ENCODE results near the gene NANOS3. TPM values are rescaled to one million over a fixed set of nuclear protein-coding genes. Genes with fewer than 3 reads are reported as not detected.

NANOS3 gene
- total and polyA plus RNA-seq, 2 of the 13 experiments (the other 11 are each of a cell fraction or from before 2014, with no cell fraction given) = 0.21 TPM; not detected in 1

DNA sequence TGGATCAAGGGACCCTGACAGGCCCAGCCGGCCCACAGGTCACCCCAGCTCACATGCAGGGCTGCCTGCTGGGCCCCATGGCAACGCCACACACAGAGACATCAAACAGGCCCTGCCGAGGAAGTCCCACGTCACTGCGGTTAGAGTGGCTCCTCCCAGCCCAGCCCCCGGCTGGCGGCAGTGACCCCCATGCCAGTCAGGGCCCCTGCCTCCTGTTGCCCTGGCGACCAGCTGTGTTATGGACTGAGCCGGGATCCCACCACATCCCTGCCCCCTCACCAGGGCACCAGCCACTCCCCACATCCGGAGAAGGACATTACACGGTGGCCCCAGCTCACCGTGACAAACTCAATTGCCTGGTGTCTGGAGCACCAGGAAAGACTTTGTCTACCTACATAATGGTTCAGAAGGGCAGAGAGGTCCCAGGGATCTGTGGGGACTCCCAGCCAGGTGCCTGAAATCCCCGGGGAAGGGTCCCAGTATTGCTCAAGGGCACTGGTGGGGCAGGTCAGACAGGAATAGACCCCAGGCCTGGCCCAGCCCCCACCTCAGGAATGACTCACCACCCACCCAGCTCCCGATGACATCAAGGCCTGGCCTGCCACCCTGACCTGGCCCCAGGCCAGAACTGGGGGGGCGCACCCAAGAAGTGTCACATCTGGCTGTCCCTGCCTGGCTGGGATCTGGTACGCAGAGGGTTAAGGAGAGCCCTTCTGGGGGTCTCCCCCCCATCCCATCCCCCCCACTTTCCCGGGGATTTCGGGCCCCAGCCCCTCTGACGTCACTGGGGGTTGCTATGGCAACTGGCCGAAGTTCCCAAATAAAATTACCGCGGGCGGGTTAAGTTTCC is 30.2 kb upstream of the NANOS3 start (continued):
- TF ChIP-seq TRIM24 (CRISPR knock-in tag; IDR thresholded peaks at IDR 0.05) (no peak), JARID2 (CRISPR knock-in tag; IDR thresholded peaks at IDR 0.05; ENCODE audit: insufficient replicate concordance) (peak; percentile 27), ZNF577 (CRISPR knock-in tag; IDR thresholded peaks at IDR 0.05; ENCODE audit: borderline replicate concordance, low read depth) (no peak), RFX5 (IDR thresholded peaks at IDR 0.05; ENCODE audit: low read depth, low read length) (peak; percentile 92), ZNF446 (CRISPR knock-in tag; IDR thresholded peaks at IDR 0.05) (no peak), ZFY (CRISPR knock-in tag; IDR thresholded peaks at IDR 0.05) (peak; percentile 37), U2AF2 (IDR thresholded peaks at IDR 0.05; ENCODE audit: low read depth, low read length) (peak; percentile 89; the same call in 1 of the 2 replicates), ASH2L (IDR thresholded peaks at IDR 0.05; ENCODE audit: insufficient read length, low read depth, low read length) (no peak), ZNF558 (CRISPR knock-in tag; IDR thresholded peaks at IDR 0.05; ENCODE audit: borderline replicate concordance) (0 out of 2 replicates have a peak, but pooled peaks have one; percentile 13), ZNF792 (CRISPR knock-in tag; IDR thresholded peaks at IDR 0.05) (peak; percentile 10), MTA1 (CRISPR knock-in tag; IDR thresholded peaks at IDR 0.05; ENCODE audit: borderline replicate concordance) (peak; percentile 70; the same call in 1 of the 2 replicates), TAF1 (CRISPR knock-in tag; IDR thresholded peaks at IDR 0.05) (peak; percentile 28; the same call in 1 of the 2 replicates), ETV6 (CRISPR knock-in tag; conservative IDR thresholded peaks at IDR 0.05) (0 out of 2 replicates have a peak, but pooled peaks have one; percentile 7), PCBP2 (optimal IDR thresholded peaks at IDR 0.05; ENCODE audit: low read depth, low read length, poor library complexity, severe bottlenecking) (no peak), NR2F2 (IDR thresholded peaks at IDR 0.05; ENCODE audit: borderline replicate concordance, low read depth) (0 out of 2 replicates have a peak, but pooled peaks have one; percentile 4), ZFP1 (CRISPR knock-in tag; IDR thresholded peaks at IDR 0.05) (0 out of 2 replicates have a peak, but pooled peaks have one; percentile 22), AKAP8 (CRISPR knock-in tag; IDR thresholded peaks at IDR 0.05) (no peak), HOXD1 (CRISPR knock-in tag; IDR thresholded peaks at IDR 0.05) (0 out of 2 replicates have a peak, but pooled peaks have one; percentile 14), MEIS2 (CRISPR knock-in tag; IDR thresholded peaks at IDR 0.05) (no peak)
- TF ChIP-seq, protein P1, sequence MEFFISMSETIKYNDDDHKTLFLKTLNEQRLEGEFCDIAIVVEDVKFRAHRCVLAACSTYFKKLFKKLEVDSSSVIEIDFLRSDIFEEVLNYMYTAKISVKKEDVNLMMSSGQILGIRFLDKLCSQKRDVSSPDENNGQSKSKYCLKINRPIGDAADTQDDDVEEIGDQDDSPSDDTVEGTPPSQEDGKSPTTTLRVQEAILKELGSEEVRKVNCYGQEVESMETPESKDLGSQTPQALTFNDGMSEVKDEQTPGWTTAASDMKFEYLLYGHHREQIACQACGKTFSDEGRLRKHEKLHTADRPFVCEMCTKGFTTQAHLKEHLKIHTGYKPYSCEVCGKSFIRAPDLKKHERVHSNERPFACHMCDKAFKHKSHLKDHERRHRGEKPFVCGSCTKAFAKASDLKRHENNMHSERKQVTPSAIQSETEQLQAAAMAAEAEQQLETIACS (CRISPR knock-in tag; IDR thresholded peaks at IDR 0.05) = no peak
- TF ChIP-seq, protein P2, sequence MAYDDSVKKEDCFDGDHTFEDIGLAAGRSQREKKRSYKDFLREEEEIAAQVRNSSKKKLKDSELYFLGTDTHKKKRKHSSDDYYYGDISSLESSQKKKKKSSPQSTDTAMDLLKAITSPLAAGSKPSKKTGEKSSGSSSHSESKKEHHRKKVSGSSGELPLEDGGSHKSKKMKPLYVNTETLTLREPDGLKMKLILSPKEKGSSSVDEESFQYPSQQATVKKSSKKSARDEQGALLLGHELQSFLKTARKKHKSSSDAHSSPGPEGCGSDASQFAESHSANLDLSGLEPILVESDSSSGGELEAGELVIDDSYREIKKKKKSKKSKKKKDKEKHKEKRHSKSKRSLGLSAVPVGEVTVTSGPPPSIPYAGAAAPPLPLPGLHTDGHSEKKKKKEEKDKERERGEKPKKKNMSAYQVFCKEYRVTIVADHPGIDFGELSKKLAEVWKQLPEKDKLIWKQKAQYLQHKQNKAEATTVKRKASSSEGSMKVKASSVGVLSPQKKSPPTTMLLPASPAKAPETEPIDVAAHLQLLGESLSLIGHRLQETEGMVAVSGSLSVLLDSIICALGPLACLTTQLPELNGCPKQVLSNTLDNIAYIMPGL (CRISPR knock-in tag; IDR thresholded peaks at IDR 0.05; ENCODE audit: borderline replicate concordance in 1 of 2, low read depth in 1 of 2) = peak in 1 of 2 experiments; percentile 41; a peak in 3 of 4 replicates
- TF ChIP-seq, protein P3, sequence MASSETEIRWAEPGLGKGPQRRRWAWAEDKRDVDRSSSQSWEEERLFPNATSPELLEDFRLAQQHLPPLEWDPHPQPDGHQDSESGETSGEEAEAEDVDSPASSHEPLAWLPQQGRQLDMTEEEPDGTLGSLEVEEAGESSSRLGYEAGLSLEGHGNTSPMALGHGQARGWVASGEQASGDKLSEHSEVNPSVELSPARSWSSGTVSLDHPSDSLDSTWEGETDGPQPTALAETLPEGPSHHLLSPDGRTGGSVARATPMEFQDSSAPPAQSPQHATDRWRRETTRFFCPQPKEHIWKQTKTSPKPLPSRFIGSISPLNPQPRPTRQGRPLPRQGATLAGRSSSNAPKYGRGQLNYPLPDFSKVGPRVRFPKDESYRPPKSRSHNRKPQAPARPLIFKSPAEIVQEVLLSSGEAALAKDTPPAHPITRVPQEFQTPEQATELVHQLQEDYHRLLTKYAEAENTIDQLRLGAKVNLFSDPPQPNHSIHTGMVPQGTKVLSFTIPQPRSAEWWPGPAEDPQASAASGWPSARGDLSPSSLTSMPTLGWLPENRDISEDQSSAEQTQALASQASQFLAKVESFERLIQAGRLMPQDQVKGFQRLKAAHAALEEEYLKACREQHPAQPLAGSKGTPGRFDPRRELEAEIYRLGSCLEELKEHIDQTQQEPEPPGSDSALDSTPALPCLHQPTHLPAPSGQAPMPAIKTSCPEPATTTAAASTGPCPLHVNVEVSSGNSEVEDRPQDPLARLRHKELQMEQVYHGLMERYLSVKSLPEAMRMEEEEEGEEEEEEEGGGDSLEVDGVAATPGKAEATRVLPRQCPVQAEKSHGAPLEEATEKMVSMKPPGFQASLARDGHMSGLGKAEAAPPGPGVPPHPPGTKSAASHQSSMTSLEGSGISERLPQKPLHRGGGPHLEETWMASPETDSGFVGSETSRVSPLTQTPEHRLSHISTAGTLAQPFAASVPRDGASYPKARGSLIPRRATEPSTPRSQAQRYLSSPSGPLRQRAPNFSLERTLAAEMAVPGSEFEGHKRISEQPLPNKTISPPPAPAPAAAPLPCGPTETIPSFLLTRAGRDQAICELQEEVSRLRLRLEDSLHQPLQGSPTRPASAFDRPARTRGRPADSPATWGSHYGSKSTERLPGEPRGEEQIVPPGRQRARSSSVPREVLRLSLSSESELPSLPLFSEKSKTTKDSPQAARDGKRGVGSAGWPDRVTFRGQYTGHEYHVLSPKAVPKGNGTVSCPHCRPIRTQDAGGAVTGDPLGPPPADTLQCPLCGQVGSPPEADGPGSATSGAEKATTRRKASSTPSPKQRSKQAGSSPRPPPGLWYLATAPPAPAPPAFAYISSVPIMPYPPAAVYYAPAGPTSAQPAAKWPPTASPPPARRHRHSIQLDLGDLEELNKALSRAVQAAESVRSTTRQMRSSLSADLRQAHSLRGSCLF (CRISPR knock-in tag; IDR thresholded peaks at IDR 0.05; ENCODE audit: borderline replicate concordance) = no peak

Data from HepG2 (cell line).